ENCODE data around the gene ZNF418.
"Not testable (repeated sequence)": the region's sequence is repeated elsewhere in the genome, so short reads cannot be mapped to it uniquely, and the experiment has no call there.

ZNF418 gene

DNA sequence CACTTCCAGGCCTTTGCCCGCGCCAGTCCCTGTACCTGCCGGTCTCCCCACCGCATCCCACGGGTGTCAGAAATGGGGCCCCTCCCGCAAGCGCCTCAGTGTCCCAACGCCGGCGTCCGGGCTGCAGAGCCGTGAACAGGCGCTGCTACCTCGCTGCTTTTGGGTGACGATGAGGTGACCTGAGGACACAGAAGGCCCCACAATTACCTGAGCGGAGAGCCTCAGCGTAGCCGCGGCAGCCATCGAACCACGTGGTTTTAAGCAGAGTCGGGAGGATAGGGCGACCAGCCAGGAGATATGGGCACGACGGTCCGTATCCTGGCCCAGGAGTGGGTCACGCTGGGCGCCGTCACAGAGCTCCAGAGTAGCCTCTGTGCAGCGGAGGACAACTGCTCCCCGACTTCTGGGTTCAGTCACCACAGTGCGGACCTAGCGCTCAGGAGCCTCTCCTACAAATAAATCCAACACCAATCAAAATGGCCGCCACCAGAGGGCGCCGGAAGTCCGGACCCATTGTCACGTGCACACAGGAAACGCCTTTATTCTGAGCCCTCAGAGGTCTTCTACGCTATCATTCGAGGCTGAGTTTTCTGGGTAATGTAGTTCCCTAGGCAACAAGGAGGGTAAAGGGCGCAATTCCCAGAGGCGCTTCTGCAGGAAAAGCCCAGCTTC is 46.5 kb downstream of the ZNF418 start, which contains the start of gene ZNF814:
Gene ZNF814, minus strand, starts transcription at position 478 of the 672 bp plus-strand sequence. Its CDS starts 235 bp downstream, at position 243.
- peak; percentile 69 to 77 for DNase-seq

DNA sequence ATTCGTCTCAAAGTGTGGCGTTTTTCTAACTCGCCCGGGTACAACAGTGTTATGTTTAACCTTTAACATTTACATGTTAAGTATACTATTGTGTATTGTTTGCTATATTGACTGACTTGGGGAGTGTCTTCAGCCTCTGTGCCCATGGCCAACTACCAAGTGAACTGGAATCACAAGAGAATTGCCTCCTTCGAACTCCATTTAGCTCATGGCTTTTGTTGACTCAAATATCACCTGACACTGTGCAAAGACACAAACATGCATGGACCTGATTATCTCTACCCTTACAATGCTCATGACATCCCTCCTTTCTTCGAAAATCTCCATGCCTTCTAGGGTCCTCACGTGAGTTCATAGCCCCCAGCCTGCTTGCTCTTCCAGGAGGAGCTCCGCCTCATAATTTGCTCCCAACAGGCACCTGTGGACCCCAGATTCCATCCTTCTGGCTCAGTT is 47.1 kb downstream of the ZNF418 start:
- DNase-seq: no peak

DNA sequence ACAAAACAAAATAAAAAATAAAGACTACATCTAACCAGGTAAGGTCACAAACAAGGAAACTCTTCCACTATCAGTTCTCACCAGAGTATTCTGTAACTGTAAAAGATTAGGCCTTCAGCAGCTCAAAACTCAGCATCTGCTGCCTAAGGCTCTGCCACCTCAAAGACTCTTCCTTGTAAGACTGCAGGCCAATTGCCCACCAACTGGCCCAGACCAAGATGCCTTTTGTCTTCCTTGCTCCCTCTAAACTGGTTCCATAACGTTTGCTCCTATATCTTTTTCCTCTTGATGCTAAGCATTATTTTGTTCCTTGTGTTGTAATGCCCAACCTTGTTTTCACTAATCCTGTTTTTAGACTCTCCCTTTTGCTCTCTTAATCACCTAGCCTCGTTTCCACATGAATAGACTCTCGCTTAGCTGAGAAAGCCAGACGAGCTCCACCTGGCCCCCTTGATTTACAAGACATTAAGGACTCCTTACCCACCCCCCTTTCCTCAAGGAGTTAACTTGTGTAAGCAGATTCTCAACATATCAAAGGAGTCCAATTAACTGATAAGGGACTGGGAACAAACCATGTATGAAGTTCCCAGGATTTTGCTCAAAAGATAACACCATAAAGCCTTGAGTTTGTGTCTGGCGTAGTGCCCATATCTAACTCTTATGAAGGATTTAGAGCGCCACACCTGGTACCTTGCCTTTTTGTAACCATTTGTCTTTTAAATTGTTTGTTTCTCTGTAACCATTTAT is 47.8 kb downstream of the ZNF418 start:
- no peak for DNase-seq

DNA sequence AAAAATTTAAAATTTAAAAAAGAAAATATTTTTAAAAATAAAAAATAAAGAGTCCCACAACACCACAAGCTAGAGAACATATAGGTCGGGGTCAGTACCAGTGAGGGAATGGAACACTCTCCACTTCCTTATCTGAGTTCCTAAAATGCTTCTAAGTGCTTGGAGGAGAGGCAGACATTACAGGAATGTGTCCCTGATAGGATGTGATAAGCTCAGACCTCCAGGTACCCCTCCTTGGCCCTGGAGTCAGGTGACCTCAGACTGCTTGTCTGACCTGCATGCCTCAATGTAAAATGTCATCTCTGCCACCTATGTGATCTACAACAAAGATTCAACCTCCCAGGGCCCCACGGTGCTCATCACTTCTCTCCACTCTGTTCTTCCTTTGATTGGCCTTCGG is 49.2 kb downstream of the ZNF418 start:
- DNase-seq: no peak

DNA sequence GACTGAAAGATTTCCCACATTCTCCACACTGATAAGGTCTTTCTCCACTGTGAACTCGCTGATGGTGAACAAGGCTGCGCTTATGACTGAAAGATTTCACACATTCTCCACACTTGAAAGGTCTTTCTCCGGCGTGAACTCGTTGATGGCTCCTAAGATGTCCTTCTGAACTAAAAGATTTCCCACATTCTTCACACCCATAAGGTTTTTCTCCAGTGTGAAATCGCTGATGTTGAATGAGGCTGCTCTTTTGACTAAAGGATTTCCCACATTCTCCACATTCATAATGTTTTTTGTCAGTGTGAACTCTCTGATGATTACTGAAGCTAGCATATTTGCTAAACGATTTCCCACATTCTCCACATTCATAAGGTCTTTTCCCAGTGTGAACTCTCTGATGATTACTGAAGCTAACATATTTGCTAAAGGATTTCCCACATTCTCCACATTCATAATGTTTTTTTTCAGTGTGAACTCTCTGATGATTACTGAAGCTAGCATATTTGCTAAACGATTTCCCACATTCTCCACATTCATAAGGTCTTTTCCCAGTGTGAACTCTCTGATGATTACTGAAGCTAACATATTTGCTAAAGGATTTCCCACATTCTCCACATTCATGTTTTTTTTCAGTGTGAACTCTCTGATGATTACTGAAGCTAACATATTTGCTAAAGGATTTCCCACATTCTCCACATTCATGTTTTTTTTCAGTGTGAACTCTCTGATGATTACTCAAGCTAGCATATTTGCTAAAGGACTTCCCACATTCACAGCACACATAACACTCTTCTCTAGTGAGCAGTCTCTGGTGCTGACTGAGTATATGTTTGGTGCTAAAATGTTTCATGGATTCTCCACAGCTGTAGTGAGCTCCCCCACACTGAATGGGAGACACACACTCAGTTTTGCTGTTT is 61.1 kb downstream of the ZNF418 start:
- not testable (repeated sequence) for DNase-seq

GRCh38 chr19:57872450-57872849 is 62.8 kb downstream of the ZNF418 start:
- no peak for DNase-seq
